Brain pericyte (primary cell): ENCODE results near the gene DCK.

Experiments used
- DNase-seq: peaks from one replicate; pipeline ENCODE4 v3.0.0-alpha.2; 2012; ENCODE audit warnings: low read depth, low spot score

The DCK gene

GRCh38 chr4:71062436-71062835 lies 69.0 kb downstream of the DCK start:
- no peak for DNase-seq

DNA sequence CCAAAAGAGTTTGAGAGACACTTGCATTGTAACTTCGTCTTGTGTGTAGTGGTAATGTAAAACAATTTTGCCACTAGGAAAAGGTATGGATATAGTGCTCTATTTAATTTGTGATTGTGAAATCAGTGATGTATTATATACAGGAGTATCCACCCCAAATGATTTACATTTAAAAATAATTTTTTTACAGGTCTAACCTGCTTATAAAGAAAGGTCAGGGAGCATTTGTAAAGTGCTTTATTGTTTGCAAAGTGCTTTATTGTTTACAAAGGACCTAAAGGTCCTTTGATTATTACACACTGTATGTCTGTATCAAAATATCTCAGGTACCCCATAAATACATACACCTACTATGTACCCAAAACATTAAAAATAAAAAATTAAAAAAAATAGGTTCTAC lies 70.3 kb downstream of the DCK start:
- DNase-seq = no peak

- no peak for DNase-seq
Observed at GRCh38 chr4:71064521-71064920, 71.1 kb downstream of the DCK start.

GRCh38 chr4:71065991-71066510 lies 72.6 kb downstream of the DCK start:
- DNase-seq = no peak

DNA sequence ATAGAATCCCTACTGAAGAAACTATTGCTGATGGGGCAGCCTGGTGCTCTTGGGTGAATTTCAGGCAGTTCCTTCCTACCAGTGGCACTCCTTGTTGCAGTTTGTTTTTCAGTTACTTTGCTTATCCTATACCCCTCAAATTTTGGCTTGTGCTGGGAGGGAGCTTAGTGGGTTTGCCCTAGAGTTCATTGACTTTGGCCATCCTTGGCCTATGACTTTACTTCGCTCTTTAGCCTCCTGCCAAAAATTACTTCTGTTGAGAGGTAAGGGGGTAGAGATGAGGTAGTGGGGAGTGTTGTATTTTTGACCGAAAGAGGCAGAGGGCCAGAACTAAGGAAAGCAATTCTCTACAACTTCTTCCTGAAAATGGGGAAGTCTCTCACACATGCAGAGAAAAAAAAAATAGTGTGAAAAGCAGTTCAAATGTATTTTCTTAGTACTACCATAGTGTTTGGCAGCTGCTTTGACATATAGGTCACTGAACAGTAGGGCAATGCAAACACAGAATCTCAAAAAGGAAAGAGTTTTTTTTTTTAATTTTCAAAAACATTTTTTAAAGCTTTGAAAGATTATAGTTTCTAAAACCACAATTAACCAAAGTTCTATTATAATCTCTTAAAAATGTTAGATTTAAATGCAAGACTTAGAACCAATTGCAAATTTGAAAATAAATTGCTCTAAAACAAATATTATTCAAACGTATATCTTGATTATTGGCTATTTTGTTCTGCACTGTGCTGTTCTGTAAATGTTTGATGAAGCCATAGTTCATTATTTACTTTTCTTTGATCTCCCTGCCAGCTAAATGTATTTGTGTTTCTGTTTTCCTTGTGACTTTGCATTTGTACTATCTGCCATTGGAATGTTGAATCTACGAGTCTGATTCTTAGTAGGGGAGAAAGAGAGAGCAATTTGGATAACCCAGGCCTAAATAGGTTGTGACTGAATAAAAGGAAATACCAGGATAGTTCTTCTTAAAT lies 73.6 kb downstream of the DCK start:
- no peak for DNase-seq

DNA sequence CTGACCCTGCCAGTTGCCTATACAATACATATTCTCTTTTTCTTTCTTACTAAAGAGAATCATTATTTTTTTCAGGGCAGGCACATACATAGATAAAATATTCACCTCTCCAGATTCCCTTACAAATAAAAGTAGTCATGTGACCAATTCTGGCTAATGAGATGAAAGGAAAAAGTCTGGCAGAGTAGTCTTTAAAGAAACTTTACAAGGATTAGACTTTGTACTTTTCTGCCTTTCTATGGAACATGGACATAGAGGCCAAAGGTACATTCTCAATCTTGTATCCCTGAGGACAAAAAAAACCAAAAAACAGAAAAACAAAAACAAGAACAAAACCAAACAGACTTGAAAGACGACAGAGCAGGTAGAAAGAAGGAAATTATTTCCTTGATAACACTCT lies 75.6 kb downstream of the DCK start:
- no peak for DNase-seq

GRCh38 chr4:71070015-71070414 lies 76.6 kb downstream of the DCK start:
- no peak for DNase-seq

DNA sequence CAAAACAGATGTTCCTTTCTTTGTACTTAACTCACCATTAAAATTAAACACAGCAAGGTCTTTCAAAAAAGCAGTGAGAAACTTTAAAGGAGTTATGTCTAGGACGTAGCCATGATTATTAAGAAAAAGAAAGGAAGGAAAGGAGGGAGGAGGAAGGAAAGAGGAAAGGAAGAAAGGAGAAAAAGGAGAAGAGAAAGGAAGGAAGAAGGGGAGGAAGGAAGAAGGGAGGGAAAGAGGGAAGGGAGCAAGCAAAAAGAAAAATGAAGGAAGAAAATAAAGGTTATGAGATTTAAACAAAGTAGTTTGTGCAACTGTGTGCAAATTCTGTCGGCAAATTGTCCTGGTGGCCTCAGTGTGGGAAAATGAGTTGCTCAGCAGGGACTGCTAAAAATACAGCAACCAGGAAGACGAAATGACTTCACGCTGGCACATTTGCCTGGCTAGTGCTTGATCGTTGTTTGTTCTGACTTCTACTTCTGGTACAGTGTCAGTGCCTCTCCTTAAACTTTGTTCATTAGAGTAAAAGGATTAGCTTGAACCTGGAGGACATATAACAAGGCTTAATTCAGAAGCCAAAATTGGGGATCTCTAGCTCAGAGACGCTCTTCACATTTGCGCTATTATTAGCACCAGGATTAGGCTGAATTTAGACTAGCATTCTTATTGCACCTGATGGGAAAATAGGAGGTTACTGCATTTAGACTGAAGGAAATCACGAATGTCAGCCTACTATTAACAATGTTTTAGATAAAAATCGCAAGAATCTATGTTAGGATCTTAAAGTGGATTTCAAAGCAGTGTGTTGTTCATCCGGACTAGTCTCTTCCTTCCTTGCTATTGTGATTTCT lies 81.2 kb downstream of the DCK start:
- DNase-seq = no peak
